IPS-18a (cell line): ENCODE data around the gene CSMD2.

ENCODE experiments used
- H3K27ac ChIP-seq: one replicate; pipeline ENCODE4 v1.5.1; 2013; ENCODE audit warnings: low read length
- H3K27me3 ChIP-seq: one replicate; pipeline ENCODE4 v1.6.1; 2013; ENCODE audit warnings: mild to moderate bottlenecking, low read length; ENCODE audit not compliant: control insufficient read depth, insufficient read depth
- H3K36me3 ChIP-seq: one replicate; pipeline ENCODE4 v1.6.1; 2013; ENCODE audit warnings: low read depth, low read length; ENCODE audit not compliant: control insufficient read depth
- H3K4me1 ChIP-seq: one replicate; pipeline ENCODE4 v1.6.1; 2013; ENCODE audit warnings: low read depth, low read length; ENCODE audit not compliant: control insufficient read depth
- H3K4me3 ChIP-seq: one replicate; pipeline ENCODE4 v1.5.1; 2013; ENCODE audit warnings: low read length
- H3K9ac ChIP-seq: one replicate; pipeline ENCODE4 v1.6.1; 2013; ENCODE audit warnings: mild to moderate bottlenecking, low read length, moderate library complexity
- H3K9me3 ChIP-seq: one replicate; pipeline ENCODE4 v1.6.1; 2013; ENCODE audit warnings: low read depth, low read length; ENCODE audit not compliant: control insufficient read depth

The CSMD2 gene

GRCh38 chr1:33563699-33564098 lies 601.3 kb downstream of the CSMD2 start:
- Histone ChIP-seq H3K27me3 (no peaks in the 10 kb centered on the region), H3K9me3 (no peaks in the 10 kb centered on the region), H3K4me3 (no peak overlapping the region), H3K4me1 (no peaks in the 10 kb centered on the region), H3K9ac (no peak overlapping the region), H3K27ac (no peak overlapping the region), H3K36me3 (no peaks in the 10 kb centered on the region)

GRCh38 chr1:33562563-33562962 lies 602.5 kb downstream of the CSMD2 start:
- Histone ChIP-seq H3K36me3 (no peaks in the 10 kb centered on the region), H3K9ac (no peak overlapping the region), H3K4me1 (no peaks in the 10 kb centered on the region), H3K27ac (no peak overlapping the region), H3K4me3 (no peak overlapping the region), H3K27me3 (no peaks in the 10 kb centered on the region), H3K9me3 (no peaks in the 10 kb centered on the region)

GRCh38 chr1:33561576-33561975 lies 603.5 kb downstream of the CSMD2 start:
- Histone ChIP-seq H3K36me3 (no peaks in the 10 kb centered on the region), H3K9ac (no peak overlapping the region), H3K27me3 (no peaks in the 10 kb centered on the region), H3K4me3 (no peak overlapping the region), H3K27ac (no peak overlapping the region), H3K4me1 (no peaks in the 10 kb centered on the region), H3K9me3 (no peaks in the 10 kb centered on the region)

GRCh38 chr1:33560680-33561079 lies 604.4 kb downstream of the CSMD2 start:
- no peak overlapping the region for H3K27ac ChIP-seq
- H3K9ac ChIP-seq: no peak overlapping the region
- no peaks in the 10 kb centered on the region for H3K4me1 ChIP-seq
- H3K4me3 ChIP-seq: no peak overlapping the region
- no peaks in the 10 kb centered on the region for H3K36me3 ChIP-seq
- H3K27me3 ChIP-seq: no peaks in the 10 kb centered on the region
- H3K9me3 ChIP-seq: no peaks in the 10 kb centered on the region

- Histone ChIP-seq H3K36me3 (no peaks in the 10 kb centered on the region), H3K9me3 (no peaks in the 10 kb centered on the region), H3K9ac (no peak overlapping the region), H3K4me1 (no peaks in the 10 kb centered on the region), H3K4me3 (no peak overlapping the region), H3K27ac (no peak overlapping the region), H3K27me3 (no peaks in the 10 kb centered on the region)
Observed at GRCh38 chr1:33548721-33549120, 616.3 kb downstream of the CSMD2 start.

- Histone ChIP-seq H3K9me3 (no peaks in the 10 kb centered on the region), H3K27ac (no peak overlapping the region), H3K4me1 (no peaks in the 10 kb centered on the region), H3K36me3 (no peaks in the 10 kb centered on the region), H3K27me3 (no peaks in the 10 kb centered on the region), H3K4me3 (no peak overlapping the region), H3K9ac (no peak overlapping the region)
Observed at GRCh38 chr1:33548319-33548718, 616.7 kb downstream of the CSMD2 start.

- Histone ChIP-seq H3K4me3 (no peak overlapping the region), H3K9ac (no peak overlapping the region), H3K36me3 (no peaks in the 10 kb centered on the region), H3K27ac (no peak overlapping the region), H3K4me1 (no peaks in the 10 kb centered on the region), H3K9me3 (no peaks in the 10 kb centered on the region), H3K27me3 (no peaks in the 10 kb centered on the region)
Observed at GRCh38 chr1:33547576-33547975, 617.5 kb downstream of the CSMD2 start.

GRCh38 chr1:33541966-33542365 lies 623.1 kb downstream of the CSMD2 start:
- Histone ChIP-seq H3K4me1 (no peaks in the 10 kb centered on the region), H3K9ac (no peak overlapping the region), H3K4me3 (no peak overlapping the region), H3K27ac (no peak overlapping the region), H3K9me3 (no peaks in the 10 kb centered on the region), H3K27me3 (no peaks in the 10 kb centered on the region), H3K36me3 (no peaks in the 10 kb centered on the region)

GRCh38 chr1:33537885-33538284 lies 627.1 kb downstream of the CSMD2 start:
- H3K27ac ChIP-seq: no peak overlapping the region
- H3K9me3 ChIP-seq: no peaks in the 10 kb centered on the region
- no peaks in the 10 kb centered on the region for H3K27me3 ChIP-seq
- no peak overlapping the region for H3K4me3 ChIP-seq
- H3K4me1 ChIP-seq: no peaks in the 10 kb centered on the region
- no peaks in the 10 kb centered on the region for H3K36me3 ChIP-seq
- H3K9ac ChIP-seq: no peak overlapping the region

GRCh38 chr1:33535334-33535733 lies 629.7 kb downstream of the CSMD2 start:
- H3K4me3 ChIP-seq: no peak overlapping the region
- H3K27me3 ChIP-seq: no peaks in the 10 kb centered on the region
- no peaks in the 10 kb centered on the region for H3K9me3 ChIP-seq
- no peaks in the 10 kb centered on the region for H3K36me3 ChIP-seq
- H3K4me1 ChIP-seq: no peaks in the 10 kb centered on the region
- no peak overlapping the region for H3K9ac ChIP-seq
- H3K27ac ChIP-seq: no peak overlapping the region

GRCh38 chr1:33532936-33533335 lies 632.1 kb downstream of the CSMD2 start:
- Histone ChIP-seq H3K27ac (no peak overlapping the region), H3K4me1 (no peaks in the 10 kb centered on the region), H3K36me3 (no peaks in the 10 kb centered on the region), H3K9ac (no peak overlapping the region), H3K4me3 (no peak overlapping the region), H3K27me3 (no peaks in the 10 kb centered on the region), H3K9me3 (no peaks in the 10 kb centered on the region)

GRCh38 chr1:33532250-33532649 lies 632.8 kb downstream of the CSMD2 start:
- no peak overlapping the region for H3K9ac ChIP-seq
- H3K4me1 ChIP-seq: no peaks in the 10 kb centered on the region
- H3K27ac ChIP-seq: no peak overlapping the region
- H3K27me3 ChIP-seq: no peaks in the 10 kb centered on the region
- H3K4me3 ChIP-seq: no peak overlapping the region
- H3K9me3 ChIP-seq: no peaks in the 10 kb centered on the region
- no peaks in the 10 kb centered on the region for H3K36me3 ChIP-seq
